LNCaP clone FGC (cell line): ENCODE results near the gene PTPRG.

Source experiments
- DNase-seq: peaks from one replicate; pipeline ENCODE4 v3.0.0-alpha.2; 2011; ENCODE audit warnings: low read depth
- H3K4me3 ChIP-seq: 2 replicates; pipeline ENCODE4 v1.5.1; 2011; ENCODE audit warnings: mild to moderate bottlenecking, low read depth, low read length, control low read depth
- TF ChIP-seq, protein P1 (sequence below): IDR thresholded peaks from 2 replicates; pipeline ENCODE4 v1.5.1; 2012; ENCODE audit warnings: mild to moderate bottlenecking; ENCODE audit not compliant: control insufficient read depth, insufficient read depth; ENCODE audit errors: extremely low read depth

PTPRG gene

GRCh38 chr3:62332835-62333244 is 771.5 kb downstream of the PTPRG start:
- no peak for DNase-seq
- no peak overlapping the region for H3K4me3 ChIP-seq
- TF ChIP-seq, protein P1, sequence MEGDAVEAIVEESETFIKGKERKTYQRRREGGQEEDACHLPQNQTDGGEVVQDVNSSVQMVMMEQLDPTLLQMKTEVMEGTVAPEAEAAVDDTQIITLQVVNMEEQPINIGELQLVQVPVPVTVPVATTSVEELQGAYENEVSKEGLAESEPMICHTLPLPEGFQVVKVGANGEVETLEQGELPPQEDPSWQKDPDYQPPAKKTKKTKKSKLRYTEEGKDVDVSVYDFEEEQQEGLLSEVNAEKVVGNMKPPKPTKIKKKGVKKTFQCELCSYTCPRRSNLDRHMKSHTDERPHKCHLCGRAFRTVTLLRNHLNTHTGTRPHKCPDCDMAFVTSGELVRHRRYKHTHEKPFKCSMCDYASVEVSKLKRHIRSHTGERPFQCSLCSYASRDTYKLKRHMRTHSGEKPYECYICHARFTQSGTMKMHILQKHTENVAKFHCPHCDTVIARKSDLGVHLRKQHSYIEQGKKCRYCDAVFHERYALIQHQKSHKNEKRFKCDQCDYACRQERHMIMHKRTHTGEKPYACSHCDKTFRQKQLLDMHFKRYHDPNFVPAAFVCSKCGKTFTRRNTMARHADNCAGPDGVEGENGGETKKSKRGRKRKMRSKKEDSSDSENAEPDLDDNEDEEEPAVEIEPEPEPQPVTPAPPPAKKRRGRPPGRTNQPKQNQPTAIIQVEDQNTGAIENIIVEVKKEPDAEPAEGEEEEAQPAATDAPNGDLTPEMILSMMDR: peak; percentile 45

- TF ChIP-seq, protein P1: no peak
- H3K4me3 ChIP-seq: no peak overlapping the region
- no peak for DNase-seq
These were observed 773.8 kb downstream of the PTPRG start for GRCh38 chr3:62335196-62335595.

DNA sequence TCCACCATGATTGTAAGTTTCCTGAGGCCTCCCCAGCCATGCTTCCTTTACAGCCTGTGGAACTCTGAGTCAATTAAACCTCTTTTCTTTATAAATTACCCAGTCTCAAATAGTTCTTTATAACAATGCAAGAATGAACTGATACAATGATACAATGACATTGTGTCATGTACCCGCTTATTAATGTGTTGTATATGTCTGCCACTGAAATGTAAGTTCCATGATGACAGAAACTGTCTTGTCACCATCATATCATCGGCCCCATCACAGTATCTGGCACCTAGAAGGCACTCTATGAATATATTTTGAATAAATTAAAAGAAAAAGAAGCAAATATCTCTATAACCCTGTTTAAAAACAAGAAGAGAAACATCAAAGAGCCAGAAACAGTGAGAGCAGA is 782.4 kb downstream of the PTPRG start:
- TF ChIP-seq, protein P1: no peak
- DNase-seq: no peak
- H3K4me3 ChIP-seq: no peak overlapping the region
